Mesothelial cell of epicardium (in vitro differentiated cells): ENCODE data around the gene ADAT3. TPM values are rescaled to one million over a fixed set of nuclear protein-coding genes. Genes with fewer than 3 reads are reported as not detected.
A peak's percentile ranks its signal among the peaks of the same experiment; 100 is the strongest.

Experiments used
- DNase-seq, 2 experiments: peaks; one replicate each; pipeline ENCODE4 v3.0.0; 2021; ENCODE audit warnings: low spot score in 2 of 2; ENCODE audit not compliant: unreplicated experiment in 2 of 2
- H3K27ac Mint-ChIP-seq: 2 replicates; pipeline ENCODE4 v1.8.0; 2021; ENCODE audit warnings: mixed read lengths
- H3K27me3 Mint-ChIP-seq: 2 replicates; pipeline ENCODE4 v1.8.0; 2021; ENCODE audit warnings: low read depth, mixed read lengths
- H3K36me3 Mint-ChIP-seq: 2 replicates; pipeline ENCODE4 v1.8.0; 2021; ENCODE audit warnings: mixed read lengths
- H3K4me1 Mint-ChIP-seq: 2 replicates; pipeline ENCODE4 v1.8.0; 2021; ENCODE audit warnings: mixed read lengths
- H3K4me3 Mint-ChIP-seq: 2 replicates; pipeline ENCODE4 v1.8.0; 2021; ENCODE audit warnings: mild to moderate bottlenecking, moderate library complexity, mixed read lengths
- H3K9me3 Mint-ChIP-seq: 2 replicates; pipeline ENCODE4 v1.8.0; 2021; ENCODE audit warnings: mixed read lengths
- total RNA-seq: library from RNA; stranded (reverse); gene quantifications from 3 replicates; pipeline ENCODE4 v1.2.1, GENCODE V29; 2021
- TF ChIP-seq, protein P1 (sequence below): fragments of 200-600 bp; sonication (generic); IDR thresholded peaks from one replicate; pipeline ENCODE4 v1.5.0; 2021; ENCODE audit warnings: antibody characterized with exemption; ENCODE audit not compliant: unreplicated experiment

The ADAT3 gene
- total RNA-seq, 1 donor from 2014 or later = 15.5 TPM

DNA sequence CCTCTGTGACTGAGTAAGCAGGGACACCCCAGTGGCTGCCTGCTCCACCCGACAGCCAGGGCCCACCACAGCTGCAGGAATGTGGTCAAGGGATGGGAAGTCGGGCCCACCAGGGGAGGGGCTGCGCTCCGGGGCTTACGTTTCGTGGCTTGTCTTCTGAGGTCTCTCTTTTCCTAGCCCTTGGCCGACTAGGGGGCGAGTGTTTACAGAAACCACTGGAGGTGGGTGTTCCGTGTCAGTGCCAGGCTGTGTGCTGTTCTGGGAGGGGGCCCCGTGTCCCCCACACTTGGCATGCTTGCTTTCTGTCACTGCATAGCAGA is 4.5 kb downstream of the ADAT3 start:
- no peak for DNase-seq
- no peaks in the 10 kb centered on the region for H3K9me3 Mint-ChIP-seq
- H3K36me3 Mint-ChIP-seq = peaks cover 9% of the 10 kb centered on the region
- H3K4me3 Mint-ChIP-seq = no peak overlapping the region
- no peaks in the 10 kb centered on the region for H3K27me3 Mint-ChIP-seq
- TF ChIP-seq, protein P1, sequence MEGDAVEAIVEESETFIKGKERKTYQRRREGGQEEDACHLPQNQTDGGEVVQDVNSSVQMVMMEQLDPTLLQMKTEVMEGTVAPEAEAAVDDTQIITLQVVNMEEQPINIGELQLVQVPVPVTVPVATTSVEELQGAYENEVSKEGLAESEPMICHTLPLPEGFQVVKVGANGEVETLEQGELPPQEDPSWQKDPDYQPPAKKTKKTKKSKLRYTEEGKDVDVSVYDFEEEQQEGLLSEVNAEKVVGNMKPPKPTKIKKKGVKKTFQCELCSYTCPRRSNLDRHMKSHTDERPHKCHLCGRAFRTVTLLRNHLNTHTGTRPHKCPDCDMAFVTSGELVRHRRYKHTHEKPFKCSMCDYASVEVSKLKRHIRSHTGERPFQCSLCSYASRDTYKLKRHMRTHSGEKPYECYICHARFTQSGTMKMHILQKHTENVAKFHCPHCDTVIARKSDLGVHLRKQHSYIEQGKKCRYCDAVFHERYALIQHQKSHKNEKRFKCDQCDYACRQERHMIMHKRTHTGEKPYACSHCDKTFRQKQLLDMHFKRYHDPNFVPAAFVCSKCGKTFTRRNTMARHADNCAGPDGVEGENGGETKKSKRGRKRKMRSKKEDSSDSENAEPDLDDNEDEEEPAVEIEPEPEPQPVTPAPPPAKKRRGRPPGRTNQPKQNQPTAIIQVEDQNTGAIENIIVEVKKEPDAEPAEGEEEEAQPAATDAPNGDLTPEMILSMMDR = no peak
- H3K27ac Mint-ChIP-seq = no peak overlapping the region
- peaks cover 13% of the 10 kb centered on the region for H3K4me1 Mint-ChIP-seq

DNA sequence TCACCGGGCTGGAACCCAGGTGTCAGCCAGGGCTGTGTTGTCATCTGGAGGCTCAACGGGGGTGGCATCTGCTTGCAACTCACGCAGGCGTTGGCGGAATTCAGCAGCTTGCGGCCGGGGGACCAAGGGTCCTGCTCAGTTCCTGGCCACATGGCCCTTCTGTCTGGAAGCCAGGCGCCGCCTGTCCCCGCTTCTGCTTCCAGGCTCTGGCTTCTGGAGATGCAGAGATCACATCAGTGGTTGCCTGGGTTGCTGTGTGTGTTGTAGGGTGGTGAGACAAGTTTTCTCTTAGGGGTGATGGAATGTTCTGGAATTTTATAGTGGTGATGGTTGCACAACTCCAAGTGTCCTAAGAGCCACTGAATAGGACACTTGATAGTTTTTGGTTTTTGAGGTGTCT is 5.0 kb downstream of the ADAT3 start:
- H3K4me1 Mint-ChIP-seq = peaks cover 13% of the 10 kb centered on the region
- TF ChIP-seq, protein P1 = no peak
- peak overlapping the region; percentile 41 for H3K27ac Mint-ChIP-seq
- no peak for DNase-seq
- no peak overlapping the region for H3K4me3 Mint-ChIP-seq
- H3K9me3 Mint-ChIP-seq = no peaks in the 10 kb centered on the region
- H3K36me3 Mint-ChIP-seq = peaks cover 9% of the 10 kb centered on the region
- H3K27me3 Mint-ChIP-seq = no peaks in the 10 kb centered on the region

DNA sequence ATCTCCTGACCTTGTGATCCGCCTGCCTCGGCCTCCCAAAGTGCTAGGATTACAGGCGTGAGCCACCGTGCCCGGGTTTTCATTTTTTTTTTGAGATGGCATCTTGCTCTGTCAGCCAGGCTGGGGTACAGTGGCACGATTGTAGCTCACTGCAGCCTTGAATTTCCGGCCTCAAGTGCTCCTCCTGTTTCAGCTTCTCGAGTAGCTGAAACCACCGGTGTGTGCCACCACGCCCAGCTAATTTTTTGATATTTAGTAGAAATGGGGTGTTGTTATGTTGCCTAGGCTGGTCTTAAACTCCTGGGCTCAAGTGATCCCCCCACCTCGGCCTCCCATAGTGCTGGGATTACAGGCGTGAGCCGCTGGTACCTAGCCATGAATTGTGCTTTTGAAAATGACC is 5.9 kb downstream of the ADAT3 start:
- H3K4me1 Mint-ChIP-seq = peaks cover 8% of the 10 kb centered on the region
- TF ChIP-seq, protein P1 = no peak
- H3K27ac Mint-ChIP-seq = no peak overlapping the region
- no peaks in the 10 kb centered on the region for H3K9me3 Mint-ChIP-seq
- H3K4me3 Mint-ChIP-seq = no peak overlapping the region
- H3K36me3 Mint-ChIP-seq = peaks cover 9% of the 10 kb centered on the region
- no peak for DNase-seq
- H3K27me3 Mint-ChIP-seq = no peaks in the 10 kb centered on the region

DNA sequence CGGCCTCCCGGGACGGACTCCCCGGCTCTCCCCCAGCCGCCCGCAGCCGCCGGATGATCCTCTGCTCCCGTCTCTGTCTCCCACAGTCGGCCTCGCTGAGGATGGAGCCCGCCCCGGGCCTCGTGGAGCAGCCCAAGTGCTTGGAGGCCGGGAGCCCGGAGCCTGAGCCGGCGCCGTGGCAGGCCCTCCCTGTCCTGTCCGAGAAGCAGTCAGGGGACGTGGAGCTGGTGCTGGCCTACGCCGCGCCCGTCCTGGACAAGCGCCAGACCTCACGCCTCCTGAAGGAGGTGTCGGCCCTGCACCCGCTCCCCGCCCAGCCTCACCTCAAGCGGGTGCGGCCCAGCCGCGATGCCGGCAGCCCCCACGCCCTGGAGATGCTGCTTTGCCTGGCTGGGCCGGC is 6.8 kb downstream of the ADAT3 start:
- Mint-ChIP-seq H3K9me3 (no peaks in the 10 kb centered on the region), H3K4me1 (peaks cover 8% of the 10 kb centered on the region), H3K36me3 (peaks cover 9% of the 10 kb centered on the region), H3K4me3 (no peak overlapping the region), H3K27ac (no peak overlapping the region), H3K27me3 (no peaks in the 10 kb centered on the region)
- TF ChIP-seq, protein P1 = no peak
- no peak for DNase-seq

DNA sequence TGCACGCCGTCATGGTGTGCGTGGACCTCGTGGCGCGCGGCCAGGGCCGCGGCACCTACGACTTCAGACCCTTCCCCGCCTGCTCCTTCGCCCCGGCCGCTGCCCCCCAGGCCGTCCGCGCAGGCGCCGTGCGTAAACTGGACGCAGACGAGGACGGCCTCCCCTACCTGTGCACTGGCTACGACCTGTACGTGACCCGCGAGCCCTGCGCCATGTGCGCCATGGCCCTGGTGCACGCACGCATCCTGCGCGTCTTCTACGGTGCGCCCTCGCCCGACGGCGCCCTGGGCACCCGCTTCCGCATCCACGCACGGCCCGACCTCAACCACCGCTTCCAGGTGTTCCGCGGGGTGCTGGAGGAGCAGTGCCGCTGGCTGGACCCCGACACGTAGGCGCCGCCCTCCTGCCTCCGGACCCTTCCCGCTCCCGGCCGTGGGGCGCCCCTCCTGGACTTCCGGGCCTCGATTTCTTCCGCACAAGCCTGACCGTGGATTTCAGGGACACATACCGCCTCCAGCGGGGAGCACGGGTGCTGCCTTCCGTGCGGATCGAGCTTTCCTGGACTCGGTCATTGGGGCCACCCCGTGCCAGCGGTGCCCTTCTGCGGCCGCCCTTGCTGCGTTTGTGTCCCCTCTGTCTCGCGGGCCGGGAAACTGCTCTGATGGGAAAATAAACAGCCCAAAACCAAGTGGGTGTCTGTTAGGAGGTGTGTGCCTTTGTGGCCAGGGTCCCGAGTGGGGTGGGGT is 7.7 kb downstream of the ADAT3 start:
- Mint-ChIP-seq H3K27ac (no peak overlapping the region), H3K36me3 (peaks cover 13% of the 10 kb centered on the region), H3K4me1 (peaks cover 8% of the 10 kb centered on the region), H3K9me3 (no peaks in the 10 kb centered on the region), H3K4me3 (no peak overlapping the region), H3K27me3 (no peaks in the 10 kb centered on the region)
- no peak for DNase-seq
- TF ChIP-seq, protein P1 = no peak
